Measurements from ENCODE around the gene ZSCAN30.

Gene ZSCAN30

GRCh38 chr18:35290094-35290735, at the start of gene ZSCAN30:
Gene ZSCAN30, minus strand, starts transcription at chr18:35290229. Its CDS starts 25,877 bp downstream, at chr18:35264352.
- peak; percentile 87 for DNase-seq (ENCODE audit: low spot score)

GRCh38 chr18:35337286-35337685, 47.3 kb upstream of the ZSCAN30 start:
- no peak for DNase-seq (ENCODE audit: low spot score)

DNA sequence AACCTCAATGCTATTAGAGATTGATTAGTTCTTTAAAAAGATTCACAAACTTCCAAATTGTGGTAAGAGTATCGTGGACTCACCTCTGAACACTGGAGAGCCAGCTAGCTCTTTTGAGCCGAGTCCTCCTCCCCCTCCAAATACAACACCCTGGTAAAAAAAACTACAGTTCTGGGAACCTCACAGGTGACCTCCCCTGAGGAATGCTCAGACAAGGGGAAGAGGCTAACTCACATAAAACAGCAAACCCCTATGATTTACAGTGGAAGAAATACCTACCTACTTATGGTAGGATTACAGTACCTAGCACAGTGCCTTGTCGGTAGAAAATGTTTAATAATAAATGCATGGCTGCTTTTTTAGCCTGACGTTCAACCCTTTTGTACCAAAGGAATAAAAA, 45.8 kb upstream of the ZSCAN30 start:
- DNase-seq (ENCODE audit: low spot score): no peak

- DNase-seq (ENCODE audit: low spot score): no peak
Observed at GRCh38 chr18:35334821-35335220, 44.8 kb upstream of the ZSCAN30 start.

GRCh38 chr18:35334212-35334611, 44.2 kb upstream of the ZSCAN30 start:
- DNase-seq (ENCODE audit: low spot score): no peak

DNA sequence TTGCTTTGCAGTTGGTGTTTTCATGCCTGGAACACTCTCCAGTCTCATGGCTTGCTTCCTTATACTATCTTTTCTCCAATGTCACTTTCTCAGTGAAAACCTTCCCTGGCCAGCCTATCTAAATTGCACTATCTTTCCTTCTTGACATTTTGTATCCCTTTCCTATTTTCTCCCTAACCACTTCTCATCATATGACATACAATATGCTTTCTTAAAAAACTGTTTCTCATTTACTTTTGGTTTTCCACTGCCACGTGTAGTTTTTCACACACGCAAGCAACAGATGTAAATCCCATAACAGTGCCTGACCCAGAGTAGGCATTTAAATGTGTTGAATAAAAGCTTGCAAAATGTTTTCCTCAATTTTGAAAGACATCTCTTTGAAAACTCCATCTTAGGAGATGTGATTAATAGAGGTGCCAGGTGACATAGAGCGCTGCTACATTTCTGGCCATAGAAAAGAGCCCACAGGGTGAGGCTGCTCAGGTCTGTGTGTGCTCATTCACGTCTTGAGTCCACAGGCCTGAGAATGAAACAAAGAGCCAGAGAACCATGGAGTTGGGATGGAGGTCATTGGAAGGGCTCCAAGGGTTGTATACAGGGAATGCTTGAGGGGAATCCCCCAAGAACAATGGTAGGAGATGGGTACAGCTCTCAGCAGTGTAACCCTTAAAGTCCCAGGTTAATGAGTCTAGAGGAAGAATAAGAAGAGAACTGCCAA, 41.5 kb upstream of the ZSCAN30 start:
- DNase-seq (ENCODE audit: low spot score): no peak

DNA sequence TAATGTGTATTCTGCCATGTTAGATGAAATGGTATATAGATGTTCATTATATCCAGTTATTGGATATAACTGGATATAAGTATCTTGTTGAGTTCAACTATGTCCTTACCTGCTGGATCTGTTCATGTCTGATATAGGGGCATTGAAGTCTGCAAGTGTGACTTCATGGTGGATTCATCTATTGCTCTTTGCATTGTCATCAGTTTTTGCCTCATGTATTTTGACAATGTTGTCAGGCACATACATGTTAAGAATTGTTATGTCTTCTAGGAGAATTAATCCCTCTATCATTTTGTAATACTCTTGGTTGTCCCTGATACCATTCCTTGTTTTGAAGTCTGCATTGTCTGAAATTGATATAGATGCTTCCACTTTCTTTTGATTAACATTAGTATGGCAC, 38.8 kb upstream of the ZSCAN30 start:
- DNase-seq (ENCODE audit: low spot score): no peak

- no peak for DNase-seq (ENCODE audit: low spot score)
Observed at GRCh38 chr18:35326695-35327387, 36.8 kb upstream of the ZSCAN30 start.

DNA sequence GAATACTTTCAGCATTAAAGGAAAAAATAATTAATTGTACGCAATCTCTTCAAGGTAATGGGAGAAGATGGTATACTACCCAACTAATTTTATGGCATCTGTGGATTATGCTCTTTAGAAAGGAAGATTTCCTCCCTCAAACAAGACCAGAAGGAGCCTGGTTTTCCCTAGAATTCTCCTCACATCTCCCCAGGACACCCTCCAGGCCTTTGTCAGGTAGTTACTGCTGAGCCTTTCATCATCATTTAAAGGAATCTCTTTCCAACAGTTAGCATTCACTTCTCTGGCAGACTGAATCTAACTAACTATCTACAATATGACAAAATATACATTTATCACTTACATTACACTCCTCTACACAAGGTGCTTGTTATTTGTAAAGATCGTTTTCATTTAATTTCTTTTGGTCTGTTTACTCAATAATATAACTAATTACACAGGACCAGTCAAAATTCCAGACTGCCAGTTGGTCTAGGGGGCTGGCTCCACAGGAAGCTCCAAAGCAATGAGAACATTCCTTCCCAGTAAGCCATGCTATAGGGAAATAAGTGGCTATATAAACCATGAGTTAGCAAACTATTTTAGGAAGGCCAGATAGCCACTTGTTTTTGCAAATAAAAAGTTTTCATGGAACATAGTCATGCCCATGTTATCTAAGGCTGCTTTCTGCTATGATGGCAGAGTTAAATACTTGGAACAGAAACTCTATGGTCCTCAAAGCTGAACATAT, 35.1 kb upstream of the ZSCAN30 start:
- DNase-seq (ENCODE audit: low spot score): peak; percentile 44

DNA sequence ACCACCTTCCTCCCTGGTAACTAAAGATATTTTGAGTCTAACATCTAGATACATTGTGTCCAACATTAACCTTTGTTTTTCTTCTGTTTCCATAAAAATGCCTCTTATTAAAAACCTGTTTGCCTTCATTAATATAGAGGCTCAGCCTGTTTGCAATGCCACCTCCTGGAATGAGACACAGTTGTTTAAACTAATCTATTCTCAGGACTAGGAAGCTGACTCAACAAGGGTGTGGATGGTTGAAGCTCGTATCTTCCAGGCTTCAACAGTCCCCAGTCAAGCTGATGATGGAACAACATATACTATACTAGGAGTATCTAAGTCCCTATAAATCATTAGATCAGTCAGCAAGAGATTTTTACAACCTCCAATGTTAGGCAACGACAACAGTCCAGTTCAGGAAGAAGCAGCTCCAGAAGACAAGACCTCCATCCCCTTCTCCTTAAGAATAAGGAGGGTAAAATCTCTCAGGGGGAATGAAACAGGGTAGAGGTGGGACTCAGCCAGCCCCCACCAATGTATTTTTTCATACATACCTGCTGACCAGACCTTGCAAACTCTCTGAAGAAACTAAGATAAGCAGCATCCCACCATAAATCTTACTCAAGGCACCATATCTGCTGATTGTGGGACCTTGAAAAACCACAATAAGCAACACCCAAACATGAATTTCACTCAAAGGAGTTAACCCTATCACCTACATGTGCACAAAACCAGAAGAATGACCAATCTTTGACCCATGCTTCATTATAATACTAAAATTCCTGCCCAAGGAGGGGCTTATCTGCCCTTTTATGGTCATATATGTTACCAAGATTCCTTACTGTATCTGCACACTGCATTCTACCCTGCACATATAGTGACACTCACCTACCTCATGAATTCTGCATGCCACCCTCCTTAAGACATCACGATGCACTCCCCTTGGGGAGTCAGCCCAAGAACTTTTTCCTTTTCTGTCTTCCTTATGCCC, 32.7 kb upstream of the ZSCAN30 start:
- DNase-seq (ENCODE audit: low spot score): peak; percentile 25

DNA sequence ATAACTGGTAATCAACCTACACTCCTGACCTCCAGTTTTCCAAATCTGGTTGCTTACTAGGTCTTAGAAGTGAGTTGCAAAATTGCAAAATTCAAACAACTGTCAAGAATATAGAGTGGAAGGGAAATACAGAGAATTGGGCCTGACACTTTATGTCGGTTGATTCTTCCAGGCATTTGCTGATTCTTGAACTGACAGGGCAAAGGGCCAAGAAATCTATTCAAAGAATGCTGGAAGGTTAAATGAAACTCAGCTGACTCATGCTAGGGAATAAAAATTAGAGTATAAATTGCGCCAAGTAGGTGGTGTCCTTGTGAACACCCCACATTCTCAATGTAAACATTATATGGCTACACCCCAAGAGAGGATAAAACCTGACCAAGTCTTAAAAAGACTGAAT, 21.5 kb upstream of the ZSCAN30 start:
- no peak for DNase-seq (ENCODE audit: low spot score)

DNA sequence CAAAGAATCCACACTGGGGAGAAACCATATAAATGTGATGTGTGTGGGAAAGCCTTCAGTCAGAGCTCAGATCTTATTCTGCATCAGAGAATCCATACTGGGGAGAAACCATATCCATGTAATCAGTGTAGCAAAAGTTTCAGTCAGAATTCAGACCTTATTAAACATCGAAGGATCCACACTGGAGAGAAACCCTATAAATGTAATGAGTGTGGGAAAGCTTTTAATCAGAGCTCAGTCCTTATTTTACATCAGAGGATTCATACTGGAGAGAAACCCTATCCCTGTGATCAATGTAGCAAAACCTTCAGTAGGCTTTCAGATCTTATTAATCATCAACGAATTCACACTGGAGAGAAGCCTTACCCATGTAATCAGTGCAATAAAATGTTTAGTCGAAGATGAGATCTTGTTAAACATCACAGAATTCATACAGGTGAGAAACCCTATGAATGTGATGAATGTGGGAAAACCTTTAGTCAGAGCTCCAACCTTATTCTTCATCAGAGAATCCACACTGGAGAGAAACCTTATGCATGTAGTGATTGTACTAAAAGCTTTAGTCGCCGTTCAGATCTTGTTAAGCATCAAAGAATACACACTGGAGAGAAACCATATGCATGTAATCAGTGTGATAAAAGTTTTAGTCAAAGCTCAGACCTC, 16.7 kb upstream of the ZSCAN30 start:
- DNase-seq (ENCODE audit: low spot score): no peak

DNA sequence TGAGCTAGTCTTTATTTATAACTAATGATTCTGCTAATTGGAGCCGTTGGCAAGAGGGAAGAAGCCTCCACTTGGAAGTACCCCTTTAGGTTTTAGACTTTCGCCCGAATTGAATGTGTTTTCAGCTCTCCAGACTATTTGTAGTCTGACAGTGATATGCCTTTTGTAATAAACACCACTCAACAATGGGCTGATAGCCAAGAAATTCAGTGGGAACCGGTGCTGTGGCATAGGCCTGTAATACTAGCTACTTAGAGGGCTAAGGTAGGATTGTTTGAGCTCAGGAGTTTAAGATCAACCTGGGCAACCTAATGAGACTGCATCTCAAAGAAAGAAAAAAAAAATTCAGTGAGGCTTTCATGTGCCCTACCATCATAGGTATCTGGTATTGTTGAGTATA, 13.6 kb upstream of the ZSCAN30 start:
- DNase-seq (ENCODE audit: low spot score): no peak

- DNase-seq (ENCODE audit: low spot score): no peak
Observed at GRCh38 chr18:35296060-35296459, 6.0 kb upstream of the ZSCAN30 start.

DNA sequence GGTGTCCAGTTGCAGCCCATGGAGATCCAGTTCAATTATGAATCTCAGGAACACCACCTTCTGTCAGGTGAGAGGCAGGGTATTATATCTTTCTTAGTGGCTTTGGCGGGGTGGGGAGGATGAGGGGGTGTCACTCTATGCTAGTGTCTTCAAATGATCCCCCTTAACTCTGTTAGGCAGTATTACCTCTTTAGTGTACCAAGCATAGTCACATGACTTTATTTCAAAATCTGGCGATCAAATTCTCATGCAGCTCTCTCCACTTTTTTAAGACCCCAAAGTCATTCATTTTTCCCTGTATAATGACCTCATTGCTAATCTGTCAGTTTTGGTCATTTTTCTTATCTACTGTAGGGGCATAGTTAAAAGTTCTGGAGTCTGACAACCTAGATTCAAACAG, 1.1 kb upstream of the ZSCAN30 start:
- no peak for DNase-seq (ENCODE audit: low spot score)

DNA sequence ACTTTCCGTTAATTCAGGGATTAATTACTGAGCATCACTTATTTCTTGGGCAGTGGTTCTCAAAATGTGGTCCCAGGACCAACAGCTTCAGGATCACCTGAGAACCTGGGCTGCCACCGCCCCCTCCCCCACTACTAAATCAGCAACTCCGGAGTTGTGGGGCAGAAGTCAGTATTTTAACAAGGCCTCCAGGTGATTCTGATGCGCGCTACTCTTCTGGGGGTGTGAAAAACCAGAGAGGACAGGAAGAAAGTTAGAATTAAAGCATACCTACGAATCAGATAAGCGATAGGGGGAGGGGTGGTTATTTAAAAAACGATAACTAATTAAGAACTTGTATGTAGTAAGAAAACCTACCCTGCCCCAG, 319 bp downstream of the ZSCAN30 start:
- DNase-seq (ENCODE audit: low spot score): no peak

DNA sequence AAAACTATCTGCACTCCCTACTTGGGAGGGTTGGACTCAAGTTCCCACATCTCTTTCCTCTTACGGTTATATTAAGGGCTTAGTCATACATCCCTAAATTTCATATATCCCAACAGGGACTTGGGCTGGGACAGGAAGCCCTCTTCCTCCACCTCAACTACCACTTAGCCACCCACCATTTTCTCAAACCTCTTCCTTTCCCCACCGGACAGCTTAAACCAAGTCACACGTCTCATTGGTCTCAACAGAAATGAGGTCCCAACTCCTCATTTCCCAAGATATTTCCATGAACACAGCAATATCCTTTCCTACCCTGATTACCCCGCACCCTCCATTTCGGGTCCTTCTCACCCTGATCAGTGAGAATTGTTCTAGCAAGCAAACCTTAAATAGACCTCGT, 736 bp downstream of the ZSCAN30 start:
- peak; percentile 21 for DNase-seq (ENCODE audit: low spot score)

DNA sequence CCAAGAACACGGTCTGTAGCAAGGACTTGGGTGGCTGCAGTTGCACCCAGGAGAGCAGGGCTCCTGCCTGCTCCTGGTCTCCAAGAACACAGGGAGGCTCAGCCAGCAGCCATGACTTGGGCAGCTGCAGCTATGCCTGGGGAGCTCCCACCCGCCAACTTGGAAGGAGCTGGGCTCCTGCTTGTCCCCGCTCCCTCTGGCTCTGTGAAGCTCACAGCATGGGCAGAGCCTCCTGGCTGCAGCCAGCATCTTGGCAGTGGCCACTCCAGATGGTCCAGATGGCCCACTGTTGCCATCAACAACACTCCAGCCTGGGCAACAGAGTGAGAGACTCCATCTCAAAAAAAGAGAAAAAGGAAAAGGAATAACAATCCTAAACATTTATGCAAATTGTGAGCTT, 5.2 kb downstream of the ZSCAN30 start:
- no peak for DNase-seq (ENCODE audit: low spot score)

- DNase-seq (ENCODE audit: low spot score): no peak
Observed at GRCh38 chr18:35283923-35284794, 5.9 kb downstream of the ZSCAN30 start.

DNA sequence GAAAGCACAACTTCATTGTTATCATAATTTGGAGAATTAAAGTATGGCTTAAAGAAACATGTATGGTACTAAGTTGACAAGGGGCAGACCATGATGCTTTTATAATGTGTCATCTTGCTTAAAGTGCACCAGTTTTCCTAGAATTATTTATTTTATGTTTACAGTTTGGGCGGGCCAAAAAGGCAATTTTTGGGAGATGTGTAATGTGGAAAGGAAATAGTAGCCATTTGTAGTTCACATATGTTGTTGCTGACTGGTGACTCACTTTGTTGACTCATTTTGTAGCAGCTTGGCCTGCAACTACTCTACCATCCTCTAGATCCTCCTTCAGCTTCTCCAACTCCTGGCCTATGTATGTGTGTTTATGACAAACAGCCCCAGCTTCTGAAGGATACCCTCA, 7.7 kb downstream of the ZSCAN30 start:
- DNase-seq (ENCODE audit: low spot score): peak; percentile 92
